Effector memory CD4-positive, alpha-beta T cell (primary cell): Measurements from ENCODE around the gene EPHB2.

Experiments used
- DNase-seq, 3 donors: peaks; one replicate each; pipeline ENCODE4 v3.0.0-alpha.2; 2020
- H3K27ac ChIP-seq: 2 replicates; pipeline ENCODE4 v1.7.0; 2013; ENCODE audit warnings: mild to moderate bottlenecking, low read length, moderate library complexity; ENCODE audit not compliant: insufficient read depth, poor library complexity, severe bottlenecking
- H3K27me3 ChIP-seq: replicated peaks from 2 replicates; pipeline ENCODE4 v1.7.0; 2013; ENCODE audit warnings: mild to moderate bottlenecking, low read length; ENCODE audit not compliant: insufficient read depth, control insufficient read depth, poor library complexity, severe bottlenecking
- H3K36me3 ChIP-seq: 2 replicates; pipeline ENCODE4 v1.7.0; 2013; ENCODE audit warnings: mild to moderate bottlenecking, low read length, moderate library complexity; ENCODE audit not compliant: control insufficient read depth, insufficient read depth
- H3K4me1 ChIP-seq: 2 replicates; pipeline ENCODE4 v1.7.0; 2013; ENCODE audit warnings: low read length, mild to moderate bottlenecking; ENCODE audit not compliant: control insufficient read depth, insufficient read depth, poor library complexity, severe bottlenecking
- H3K4me3 ChIP-seq: 2 replicates; pipeline ENCODE4 v1.7.0; 2013; ENCODE audit warnings: low read length, low read depth, mild to moderate bottlenecking; ENCODE audit not compliant: insufficient read depth, poor library complexity, severe bottlenecking
- H3K9me3 ChIP-seq: 2 replicates; pipeline ENCODE4 v1.7.0; 2013; ENCODE audit warnings: mild to moderate bottlenecking, low read length, moderate library complexity; ENCODE audit not compliant: control insufficient read depth

EPHB2 gene

DNA sequence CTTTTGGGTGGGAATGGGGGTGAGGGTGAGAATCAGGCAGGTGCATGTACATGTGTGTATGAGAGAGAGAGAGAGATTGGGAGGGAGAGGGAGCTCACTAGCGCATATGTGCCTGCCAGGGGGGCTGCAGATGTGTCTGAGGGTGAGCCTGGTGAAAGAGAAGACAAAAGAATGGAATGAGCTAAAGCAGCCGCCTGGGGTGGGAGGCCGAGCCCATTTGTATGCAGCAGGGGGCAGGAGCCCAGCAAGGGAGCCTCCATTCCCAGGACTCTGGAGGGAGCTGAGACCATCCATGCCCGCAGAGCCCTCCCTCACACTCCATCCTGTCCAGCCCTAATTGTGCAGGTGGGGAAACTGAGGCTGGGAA is 95.0 kb downstream of the EPHB2 start:
- no peaks in the 10 kb centered on the region for H3K4me1 ChIP-seq
- no peaks in the 10 kb centered on the region for H3K36me3 ChIP-seq
- DNase-seq, result no peak
- no peaks in the 10 kb centered on the region for H3K27me3 ChIP-seq
- H3K9me3 ChIP-seq, result no peaks in the 10 kb centered on the region
- no peak overlapping the region for H3K27ac ChIP-seq
- H3K4me3 ChIP-seq, result no peak overlapping the region

DNA sequence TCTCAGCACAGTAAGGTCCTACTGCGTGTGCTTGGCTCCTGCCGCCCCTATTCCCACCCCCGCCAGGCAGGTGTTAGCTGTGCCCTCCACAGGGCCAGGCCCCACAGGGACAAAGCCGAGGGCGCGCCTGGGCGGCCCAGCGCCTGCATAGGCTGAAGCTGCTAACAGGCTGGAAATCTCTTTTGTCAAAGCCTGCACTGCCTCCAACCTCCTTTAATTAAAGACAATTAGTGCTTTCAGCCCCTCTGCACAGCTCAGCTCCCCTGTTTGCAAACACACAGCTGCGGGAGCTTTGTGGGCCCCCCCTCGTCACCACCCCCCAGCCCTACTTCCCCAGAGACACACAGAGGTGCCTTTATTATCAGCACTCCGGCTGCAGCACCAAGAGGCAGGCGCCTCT is 95.9 kb downstream of the EPHB2 start:
- H3K36me3 ChIP-seq, result no peaks in the 10 kb centered on the region
- no peaks in the 10 kb centered on the region for H3K4me1 ChIP-seq
- no peaks in the 10 kb centered on the region for H3K9me3 ChIP-seq
- H3K27ac ChIP-seq, result no peak overlapping the region
- DNase-seq, result no peak
- H3K4me3 ChIP-seq, result no peak overlapping the region
- no peaks in the 10 kb centered on the region for H3K27me3 ChIP-seq

GRCh38 chr1:22807340-22807739 is 96.7 kb downstream of the EPHB2 start:
- H3K27me3 ChIP-seq, result no peaks in the 10 kb centered on the region
- no peak for DNase-seq
- H3K4me3 ChIP-seq, result no peak overlapping the region
- H3K36me3 ChIP-seq, result no peaks in the 10 kb centered on the region
- no peak overlapping the region for H3K27ac ChIP-seq
- H3K9me3 ChIP-seq, result no peaks in the 10 kb centered on the region
- H3K4me1 ChIP-seq, result no peaks in the 10 kb centered on the region

DNA sequence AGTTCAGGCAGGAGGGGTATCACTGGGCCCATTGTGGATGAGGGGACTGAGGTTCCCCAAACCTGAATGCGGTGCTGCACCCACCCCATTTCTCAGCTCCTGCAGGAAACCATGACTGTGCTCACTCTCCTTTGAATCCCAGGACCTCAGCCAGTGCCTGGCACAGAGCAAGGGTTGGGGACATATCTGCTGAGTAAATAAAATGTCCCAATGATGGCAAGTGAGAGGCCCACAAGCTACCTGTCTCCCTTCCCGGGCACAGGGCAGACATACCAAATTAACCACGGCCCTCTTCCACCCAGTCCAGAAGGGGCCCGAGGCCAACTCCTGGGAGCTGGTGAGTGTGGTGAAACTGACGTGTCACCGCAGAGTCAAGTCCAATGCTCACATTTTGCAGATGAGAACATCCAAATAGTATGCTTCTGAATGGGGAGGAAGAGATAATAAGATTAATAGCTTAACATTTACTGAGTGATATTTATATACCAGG is 97.6 kb downstream of the EPHB2 start:
- Histone ChIP-seq H3K4me3 (no peak overlapping the region), H3K27me3 (no peaks in the 10 kb centered on the region), H3K9me3 (no peaks in the 10 kb centered on the region), H3K27ac (no peak overlapping the region), H3K36me3 (no peaks in the 10 kb centered on the region), H3K4me1 (no peaks in the 10 kb centered on the region)
- no peak for DNase-seq

DNA sequence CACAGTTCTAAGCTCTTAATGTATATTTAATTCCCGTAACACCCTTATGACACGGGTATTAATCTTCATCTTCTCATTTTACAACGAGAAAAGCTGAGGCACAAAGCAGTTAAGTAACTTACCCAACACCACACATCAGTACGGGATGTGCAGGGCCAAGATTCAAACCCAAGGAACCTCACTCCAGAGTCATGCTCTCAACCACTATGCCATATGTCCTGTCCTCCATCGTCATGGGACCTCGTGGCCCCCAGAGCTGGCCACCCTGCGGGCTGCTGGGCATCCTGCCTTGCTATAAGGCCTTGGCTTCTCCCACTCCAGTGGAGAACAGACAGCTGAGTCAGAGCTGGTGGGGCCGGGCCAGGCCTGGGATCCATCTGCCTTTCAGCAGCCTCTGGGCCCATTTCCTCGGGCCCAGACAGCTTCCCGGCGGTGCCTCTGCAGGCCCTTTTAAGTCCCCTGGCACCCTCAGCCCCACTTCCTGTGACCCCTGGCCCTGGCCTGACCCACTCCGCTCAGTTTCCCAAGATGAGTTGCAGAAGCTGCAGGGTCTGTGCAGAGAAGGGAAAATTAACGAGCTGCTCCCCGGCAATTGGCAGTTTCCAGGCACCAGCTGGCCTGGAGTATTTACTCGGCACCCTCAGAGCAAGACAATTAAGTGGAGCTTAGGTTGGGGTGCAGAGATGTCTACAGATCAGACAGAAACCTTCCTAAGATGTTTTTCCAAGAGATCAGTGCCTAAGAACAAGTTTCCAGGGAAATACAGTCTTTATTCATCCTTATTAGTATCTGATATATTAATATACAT is 98.2 kb downstream of the EPHB2 start:
- Histone ChIP-seq H3K9me3 (no peaks in the 10 kb centered on the region), H3K27ac (no peak overlapping the region), H3K36me3 (no peaks in the 10 kb centered on the region), H3K4me3 (no peak overlapping the region), H3K27me3 (no peaks in the 10 kb centered on the region), H3K4me1 (no peaks in the 10 kb centered on the region)
- no peak for DNase-seq

- Histone ChIP-seq H3K27me3 (no peaks in the 10 kb centered on the region), H3K27ac (no peak overlapping the region), H3K36me3 (no peaks in the 10 kb centered on the region), H3K4me1 (no peaks in the 10 kb centered on the region), H3K9me3 (no peaks in the 10 kb centered on the region), H3K4me3 (no peak overlapping the region)
- no peak for DNase-seq
Observed at GRCh38 chr1:22809783-22810182, 99.1 kb downstream of the EPHB2 start.

GRCh38 chr1:22810378-22810777 is 99.7 kb downstream of the EPHB2 start:
- no peaks in the 10 kb centered on the region for H3K27me3 ChIP-seq
- no peak overlapping the region for H3K4me3 ChIP-seq

GRCh38 chr1:22812092-22812880 is 101.6 kb downstream of the EPHB2 start:
- H3K4me1 ChIP-seq, result no peaks in the 10 kb centered on the region
- H3K27ac ChIP-seq, result no peak overlapping the region
- no peak for DNase-seq
- no peaks in the 10 kb centered on the region for H3K36me3 ChIP-seq
- no peaks in the 10 kb centered on the region for H3K9me3 ChIP-seq
- no peak overlapping the region for H3K4me3 ChIP-seq
- no peaks in the 10 kb centered on the region for H3K27me3 ChIP-seq

More at GRCh38 chr1:22810378-22810777, 99.7 kb downstream of the EPHB2 start:
- Histone ChIP-seq H3K27ac (no peak overlapping the region), H3K4me1 (no peaks in the 10 kb centered on the region), H3K36me3 (no peaks in the 10 kb centered on the region), H3K9me3 (no peaks in the 10 kb centered on the region)
- DNase-seq, result no peak

GRCh38 chr1:22812993-22813790 is 102.6 kb downstream of the EPHB2 start:
- H3K9me3 ChIP-seq, result no peaks in the 10 kb centered on the region
- H3K4me3 ChIP-seq, result no peak overlapping the region
- H3K36me3 ChIP-seq, result no peaks in the 10 kb centered on the region
- H3K27ac ChIP-seq, result no peak overlapping the region
- DNase-seq, result no peak
- no peaks in the 10 kb centered on the region for H3K27me3 ChIP-seq
- H3K4me1 ChIP-seq, result no peaks in the 10 kb centered on the region
